NCI-H2171 (cell line): ENCODE results near the gene CDCP1.
"Not testable (repeated sequence)": the region's sequence is repeated elsewhere in the genome, so short reads cannot be mapped to it uniquely, and the experiment has no call there.

ENCODE experiments used
- DNase-seq: peaks from one replicate; lab custom pipeline; 2025; lab: John Stamatoyannopoulos, UW

The CDCP1 gene

DNA sequence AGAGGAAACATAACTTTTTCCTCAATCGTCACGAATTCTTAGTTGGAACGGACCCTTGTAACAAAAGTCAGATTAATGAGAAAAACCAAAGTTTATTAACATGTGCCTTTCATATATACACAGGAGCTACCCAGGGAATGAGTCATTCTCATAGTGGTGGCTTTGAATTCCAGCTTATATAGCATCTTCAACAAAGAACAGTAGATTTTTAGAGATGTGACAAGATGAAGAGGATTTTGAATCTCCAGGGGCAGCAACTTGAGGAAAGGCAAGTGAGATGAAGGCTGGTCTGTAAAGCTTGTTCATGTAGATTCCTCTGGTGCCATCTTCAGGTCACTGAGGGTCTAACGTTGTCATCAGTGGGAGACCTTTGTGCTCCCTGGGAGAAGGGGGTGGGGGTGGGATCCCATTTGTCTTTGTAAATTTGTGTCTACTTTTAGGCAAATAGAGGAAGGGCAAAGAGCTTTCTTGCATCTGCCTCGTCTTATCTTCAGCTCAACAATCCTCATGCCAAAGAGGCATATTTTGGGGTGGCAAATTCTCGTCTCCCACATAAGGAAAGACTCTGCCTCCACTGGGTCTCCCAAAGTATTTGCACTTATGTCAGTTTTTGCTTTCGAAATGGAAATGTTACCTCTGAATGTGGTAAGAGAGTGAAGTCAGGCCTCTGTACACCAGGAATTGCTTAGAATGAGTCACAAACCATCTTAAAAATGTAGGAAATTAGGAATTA lies 90.6 kb downstream of the CDCP1 start:
- DNase-seq = no peak

DNA sequence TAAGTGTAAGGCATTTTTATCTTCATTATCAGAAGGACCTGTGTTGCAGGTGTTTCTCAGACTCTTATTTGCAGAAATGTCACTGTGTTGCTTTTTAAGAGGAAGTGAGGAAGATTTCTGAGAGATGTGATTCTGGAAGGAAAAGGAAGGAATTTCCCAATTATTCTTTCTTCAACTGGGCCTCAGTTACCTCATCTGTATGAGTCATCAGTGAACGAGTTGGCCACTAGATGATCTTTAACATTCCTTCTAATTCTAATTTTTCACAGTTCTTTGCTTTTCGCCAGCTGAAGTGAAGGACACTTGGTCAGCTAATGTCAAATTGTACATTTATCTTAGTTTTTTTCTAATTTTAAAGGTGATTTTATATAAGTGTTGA lies 91.2 kb downstream of the CDCP1 start:
- DNase-seq = no peak

DNA sequence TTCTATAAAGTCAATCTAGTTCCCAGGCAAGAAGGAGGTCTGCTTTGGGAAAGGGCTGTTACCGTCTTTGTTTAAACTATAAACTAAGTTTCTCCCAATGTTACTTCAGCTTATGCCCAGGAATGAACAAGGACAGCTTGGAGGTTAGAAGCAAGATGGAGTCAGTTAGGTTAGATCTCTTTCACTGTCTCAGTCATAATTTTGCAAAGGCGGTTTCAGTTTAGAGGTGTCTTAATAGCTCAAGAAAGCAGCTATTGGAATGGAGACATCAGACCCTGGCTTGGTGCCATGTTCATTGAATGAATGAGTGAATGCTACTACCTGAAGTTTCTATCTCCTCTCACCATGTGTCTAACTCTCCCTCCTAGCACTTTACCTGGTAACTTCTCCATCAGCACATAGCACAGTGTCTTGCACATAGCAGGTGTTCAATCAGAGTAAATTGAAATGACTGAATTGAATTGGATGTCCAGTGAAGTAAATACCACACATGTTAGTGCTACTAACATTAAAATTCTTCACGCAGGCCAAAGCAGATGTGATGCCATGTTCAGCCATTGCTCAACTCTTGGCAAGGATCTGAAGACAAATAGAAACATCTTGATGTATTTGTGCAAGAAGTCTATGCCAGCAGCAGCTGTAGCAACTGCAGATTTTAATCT lies 91.9 kb downstream of the CDCP1 start:
- no peak for DNase-seq

DNA sequence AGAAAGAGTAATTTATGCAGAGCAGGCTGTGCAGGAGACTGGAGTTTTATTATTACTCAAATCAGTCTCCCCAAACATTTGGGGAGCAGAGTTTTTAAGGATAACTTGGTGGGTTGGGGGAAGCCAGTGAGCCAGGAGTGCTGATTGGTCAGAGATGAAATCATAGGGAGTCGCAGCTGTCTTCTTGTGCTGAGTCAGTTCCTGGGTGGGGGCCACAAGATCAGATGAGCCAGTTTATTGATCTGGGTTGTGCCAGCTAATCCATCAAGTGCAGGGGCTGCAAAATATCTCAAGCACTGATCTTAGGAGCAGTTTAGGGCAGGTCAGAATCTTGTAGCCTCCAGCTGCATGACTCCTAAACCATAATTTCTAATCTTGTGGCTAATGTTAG lies 92.4 kb downstream of the CDCP1 start:
- not testable (repeated sequence) for DNase-seq

DNA sequence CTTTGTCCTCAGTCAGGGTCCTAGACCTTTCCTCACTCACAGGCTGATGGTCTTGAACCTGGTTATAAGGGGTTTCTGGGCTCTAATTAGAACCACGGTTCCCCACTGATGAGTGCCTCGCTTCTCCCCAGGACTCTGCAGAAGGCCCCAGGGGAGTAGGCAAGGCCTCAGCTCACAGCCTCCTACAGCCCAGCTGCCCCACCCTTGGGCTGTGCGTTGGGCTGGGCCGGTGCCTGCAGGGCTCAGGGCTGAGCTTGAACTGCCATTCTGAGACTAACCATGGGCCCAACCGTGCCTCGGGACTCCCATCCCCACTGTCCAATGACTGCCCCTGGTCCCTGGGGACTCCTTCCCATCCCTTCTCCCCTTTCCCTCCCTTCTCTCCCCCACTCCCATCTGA lies 94.5 kb downstream of the CDCP1 start:
- no peak for DNase-seq

DNA sequence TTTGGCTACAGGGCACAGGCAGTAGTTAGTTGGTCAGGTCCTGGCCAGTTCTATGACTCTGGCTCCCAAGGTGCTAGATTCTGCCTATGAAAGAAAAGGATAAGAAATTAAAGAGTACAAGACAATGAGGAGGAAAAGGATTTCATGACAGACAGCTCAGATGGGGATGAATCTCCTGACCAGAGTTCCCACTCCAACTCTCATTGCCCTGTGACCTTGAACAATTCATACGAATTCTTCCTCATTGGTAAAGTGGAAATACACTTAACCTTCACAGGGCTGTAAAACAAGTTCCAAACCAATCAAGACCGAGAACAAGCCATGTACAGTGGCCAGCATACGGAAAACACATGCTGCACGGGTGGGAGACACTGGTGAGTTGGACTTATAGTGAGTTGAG lies 96.4 kb downstream of the CDCP1 start:
- DNase-seq = no peak

DNA sequence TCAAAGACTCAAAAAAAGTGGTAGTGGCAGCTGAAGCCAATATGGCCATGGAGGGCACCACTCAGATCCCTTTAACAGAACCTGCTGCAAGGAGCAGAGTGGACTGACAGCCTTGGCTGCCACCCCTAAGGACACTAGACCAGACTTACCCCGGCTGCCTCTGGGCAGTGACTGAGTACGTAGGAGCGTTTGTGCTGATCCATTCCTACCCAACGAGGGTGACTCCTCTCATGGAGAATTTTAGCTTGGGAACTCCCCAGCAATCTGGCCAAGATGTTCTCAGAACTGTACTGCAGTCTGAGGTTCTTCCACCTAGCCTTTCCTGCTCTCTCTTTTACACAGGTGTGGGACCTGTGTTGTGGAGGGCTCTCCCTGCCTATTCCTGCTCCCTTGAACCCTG lies 97.9 kb downstream of the CDCP1 start:
- DNase-seq = no peak

DNA sequence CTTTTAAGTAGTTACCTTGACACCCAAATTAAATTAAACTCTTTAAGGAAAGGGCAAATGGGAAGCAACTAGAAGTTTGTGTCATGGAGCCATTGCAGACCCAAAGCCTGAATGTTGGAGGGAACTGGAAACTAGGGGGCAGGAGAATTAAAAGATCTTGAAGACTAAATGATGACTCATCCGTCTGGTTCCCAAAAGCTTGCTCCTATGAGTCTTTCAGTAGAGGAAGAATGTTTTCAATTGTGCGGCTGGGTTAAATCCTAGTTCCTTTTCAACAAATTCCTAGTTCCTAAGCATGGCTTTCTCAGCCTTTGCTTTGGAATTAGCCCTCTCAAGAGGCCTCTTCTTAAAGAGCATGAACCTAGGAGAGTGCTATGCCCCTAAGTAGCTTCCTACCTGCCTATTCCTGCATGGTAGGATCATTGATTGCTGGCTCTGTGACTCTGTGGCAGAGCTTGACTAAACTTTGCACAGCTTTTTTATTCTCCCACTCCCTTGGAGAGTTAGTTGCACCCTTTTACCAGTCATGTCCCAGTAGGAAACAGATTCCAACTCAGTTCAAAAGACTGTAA lies 102.4 kb downstream of the CDCP1 start:
- DNase-seq = no peak

DNA sequence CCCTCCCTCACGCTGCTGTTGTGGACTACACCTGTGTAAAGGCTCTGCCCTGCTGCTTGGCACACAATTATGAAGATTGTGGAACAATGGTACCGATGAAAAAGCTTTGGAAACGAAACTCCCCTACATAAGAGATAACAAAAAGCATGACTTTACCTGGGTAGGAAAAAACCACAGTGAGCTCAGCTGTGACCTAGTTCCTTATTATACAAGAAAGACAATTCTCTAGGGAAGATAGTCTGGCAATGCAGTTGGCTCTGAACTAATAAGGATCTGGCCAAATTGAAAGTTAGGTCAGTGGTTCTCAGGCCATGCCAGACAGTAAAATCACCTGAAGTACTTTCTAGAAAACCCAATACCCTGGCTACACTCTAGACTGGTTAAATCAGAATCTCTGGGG lies 104.0 kb downstream of the CDCP1 start:
- DNase-seq = no peak

DNA sequence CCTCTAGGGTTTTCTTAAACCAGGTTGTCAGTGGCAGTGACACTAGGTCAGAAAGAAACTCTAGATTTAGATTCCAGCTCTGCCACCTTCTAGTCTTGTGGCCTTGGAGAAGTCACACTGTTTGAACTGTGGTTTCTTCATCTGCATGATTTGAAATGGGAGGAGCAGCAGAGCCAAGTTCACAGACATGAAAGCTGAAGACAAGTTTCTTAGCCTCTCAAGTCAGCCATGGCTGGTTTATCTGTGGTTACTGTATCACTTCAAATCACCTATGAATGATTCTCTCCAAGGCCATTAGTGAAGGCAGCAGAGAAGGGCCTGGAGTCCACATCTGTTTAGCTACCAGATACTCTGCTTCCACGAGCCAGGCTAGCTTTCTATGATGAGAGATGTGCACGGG lies 104.5 kb downstream of the CDCP1 start:
- DNase-seq = no peak

DNA sequence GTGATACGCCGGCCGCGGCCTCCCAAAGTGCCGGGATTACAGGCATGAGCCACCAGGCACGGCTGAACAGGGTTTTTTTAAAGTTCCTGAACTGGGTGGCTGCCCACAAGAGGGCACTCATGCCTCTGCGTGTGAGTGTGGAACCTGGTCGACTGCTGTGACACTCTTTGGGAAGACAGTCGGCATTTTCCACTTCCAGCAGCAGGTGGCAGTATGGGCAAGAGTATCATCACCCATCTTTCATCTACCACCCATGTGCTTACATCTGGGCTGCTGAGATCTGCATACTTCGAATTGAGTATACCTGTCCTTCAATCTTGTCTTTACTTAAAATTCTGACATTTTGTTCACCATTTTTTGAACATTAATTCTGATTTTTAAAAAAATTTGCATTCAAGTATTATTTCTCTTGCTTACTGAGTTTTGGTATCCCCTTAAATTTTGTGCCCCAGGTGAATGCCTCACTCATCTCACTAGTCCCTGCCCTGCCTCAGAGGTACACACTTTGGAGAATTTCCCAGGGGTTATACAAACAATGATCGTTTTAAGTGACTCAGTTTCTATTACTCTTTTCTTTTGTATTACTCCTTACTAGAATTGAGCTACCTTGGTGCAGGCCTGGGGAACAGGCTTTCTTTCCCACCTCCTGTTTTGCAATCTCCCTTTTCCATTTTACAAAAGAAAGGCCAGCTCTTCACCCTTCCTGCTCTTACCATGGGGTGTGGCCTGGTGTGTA lies 108.3 kb downstream of the CDCP1 start:
- peak; percentile 76 for DNase-seq

DNA sequence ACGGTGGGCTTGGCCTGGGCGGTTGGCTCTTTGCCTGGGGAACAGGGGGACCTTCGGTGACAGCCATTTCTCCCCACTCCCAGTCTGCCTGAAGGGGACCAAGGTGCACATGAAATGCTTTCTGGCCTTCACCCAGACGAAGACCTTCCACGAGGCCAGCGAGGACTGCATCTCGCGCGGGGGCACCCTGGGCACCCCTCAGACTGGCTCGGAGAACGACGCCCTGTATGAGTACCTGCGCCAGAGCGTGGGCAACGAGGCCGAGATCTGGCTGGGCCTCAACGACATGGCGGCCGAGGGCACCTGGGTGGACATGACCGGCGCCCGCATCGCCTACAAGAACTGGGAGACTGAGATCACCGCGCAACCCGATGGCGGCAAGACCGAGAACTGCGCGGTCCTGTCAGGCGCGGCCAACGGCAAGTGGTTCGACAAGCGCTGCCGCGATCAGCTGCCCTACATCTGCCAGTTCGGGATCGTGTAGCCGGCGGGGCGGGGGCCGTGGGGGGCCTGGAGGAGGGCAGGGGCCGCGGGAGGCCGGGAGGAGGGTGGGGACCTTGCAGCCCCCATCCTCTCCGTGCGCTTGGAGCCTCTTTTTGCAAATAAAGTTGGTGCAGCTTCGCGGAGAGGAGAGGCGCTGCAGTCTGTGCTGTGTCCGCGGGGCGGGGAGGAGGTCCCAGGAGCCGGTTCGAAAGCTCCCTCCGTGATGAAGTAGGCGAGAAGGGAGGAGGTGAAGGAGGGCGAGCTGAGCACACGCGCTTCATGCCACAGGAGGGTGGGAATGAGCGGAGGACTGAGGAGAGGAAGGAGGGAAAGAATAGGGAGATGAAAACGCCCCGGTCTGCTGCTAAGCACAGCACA lies 110.5 kb downstream of the CDCP1 start:
- no peak for DNase-seq

DNA sequence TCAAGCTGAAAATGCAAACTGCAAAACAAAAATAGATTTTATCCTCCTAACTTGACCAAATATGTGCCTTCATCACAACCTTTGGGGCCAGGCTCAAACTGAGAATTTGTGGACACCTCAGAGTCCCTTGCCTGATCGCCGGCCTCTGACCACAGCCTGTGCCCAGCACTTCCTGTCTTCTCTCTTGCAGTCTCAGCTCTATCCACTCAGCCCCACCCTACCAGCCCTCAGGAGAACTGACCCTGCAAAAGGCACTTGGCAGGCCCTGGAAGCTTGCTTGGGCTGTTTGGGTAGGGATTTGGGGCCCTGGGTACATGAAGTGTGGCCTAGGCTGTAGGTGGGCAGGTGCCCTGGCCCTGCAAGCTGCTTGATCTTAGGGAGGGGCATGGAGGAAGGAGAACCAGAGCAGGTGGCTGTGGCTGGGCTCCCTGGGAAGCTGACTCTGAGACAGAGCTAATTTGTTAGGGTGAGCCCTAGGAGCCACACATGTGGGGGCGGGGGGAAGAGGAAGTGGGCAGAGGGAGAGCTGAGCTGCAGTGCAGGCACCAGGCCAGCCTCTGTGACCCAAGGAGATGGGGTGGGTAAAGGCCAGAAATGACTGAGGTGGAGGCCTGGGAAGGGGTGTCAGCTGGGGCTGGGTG lies 111.4 kb downstream of the CDCP1 start:
- no peak for DNase-seq

DNA sequence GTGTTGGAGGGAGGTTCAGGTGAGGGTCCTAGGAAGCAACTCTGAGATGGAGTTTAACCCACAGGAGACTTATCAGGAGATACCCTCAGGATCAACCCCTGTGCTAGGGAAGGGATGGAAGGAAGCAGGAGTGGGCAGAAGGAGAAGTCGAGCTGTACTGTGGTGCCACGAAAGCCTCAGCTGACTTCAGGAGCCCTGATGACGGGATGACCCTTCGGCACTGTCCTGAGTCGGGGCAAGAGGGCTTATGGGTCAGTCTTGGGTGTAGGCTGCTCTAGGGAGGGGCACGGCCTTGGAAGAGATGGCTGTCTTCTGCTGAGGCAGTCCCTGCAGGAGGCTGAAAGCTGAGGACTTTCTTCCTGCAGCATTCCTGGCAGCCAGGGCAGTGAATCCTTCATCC lies 112.4 kb downstream of the CDCP1 start:
- no peak for DNase-seq
